Measurements from ENCODE around the gene F2.

The F2 gene

GRCh38 chr11:46743693-46744339 is 24.8 kb downstream of the F2 start:
- DNase-seq (ENCODE audit: low spot score), result no peak

GRCh38 chr11:46745328-46745727 is 26.3 kb downstream of the F2 start:
- DNase-seq (ENCODE audit: low spot score), result no peak

- no peak for DNase-seq (ENCODE audit: low spot score)
These were observed 27.0 kb downstream of the F2 start for GRCh38 chr11:46745995-46746394.

GRCh38 chr11:46747150-46747549 is 28.1 kb downstream of the F2 start:
- DNase-seq (ENCODE audit: low spot score), result no peak

- no peak for DNase-seq (ENCODE audit: low spot score)
These were observed 36.9 kb downstream of the F2 start for GRCh38 chr11:46755962-46756361.

GRCh38 chr11:46759196-46759595 is 40.2 kb downstream of the F2 start:
- DNase-seq (ENCODE audit: low spot score), result no peak

- no peak for DNase-seq (ENCODE audit: low spot score)
These were observed 41.6 kb downstream of the F2 start for GRCh38 chr11:46760429-46761128.

GRCh38 chr11:46761807-46762206 is 42.8 kb downstream of the F2 start:
- no peak for DNase-seq (ENCODE audit: low spot score)

- no peak for DNase-seq (ENCODE audit: low spot score)
These were observed 43.2 kb downstream of the F2 start for GRCh38 chr11:46762248-46762647.

GRCh38 chr11:46766656-46767055 is 47.6 kb downstream of the F2 start:
- no peak for DNase-seq (ENCODE audit: low spot score)

GRCh38 chr11:46769636-46770221 is 50.7 kb downstream of the F2 start:
- no peak for DNase-seq (ENCODE audit: low spot score)

- DNase-seq (ENCODE audit: low spot score), result no peak
These were observed 57.9 kb downstream of the F2 start for GRCh38 chr11:46776878-46777277.

GRCh38 chr11:46778416-46778815 is 59.4 kb downstream of the F2 start:
- DNase-seq (ENCODE audit: low spot score), result no peak
